ENCODE results near the gene MALT1.

GRCh38 chr18:58661423-58661822 lies 9.8 kb upstream of the MALT1 start:
- TF ChIP-seq, protein P1, sequence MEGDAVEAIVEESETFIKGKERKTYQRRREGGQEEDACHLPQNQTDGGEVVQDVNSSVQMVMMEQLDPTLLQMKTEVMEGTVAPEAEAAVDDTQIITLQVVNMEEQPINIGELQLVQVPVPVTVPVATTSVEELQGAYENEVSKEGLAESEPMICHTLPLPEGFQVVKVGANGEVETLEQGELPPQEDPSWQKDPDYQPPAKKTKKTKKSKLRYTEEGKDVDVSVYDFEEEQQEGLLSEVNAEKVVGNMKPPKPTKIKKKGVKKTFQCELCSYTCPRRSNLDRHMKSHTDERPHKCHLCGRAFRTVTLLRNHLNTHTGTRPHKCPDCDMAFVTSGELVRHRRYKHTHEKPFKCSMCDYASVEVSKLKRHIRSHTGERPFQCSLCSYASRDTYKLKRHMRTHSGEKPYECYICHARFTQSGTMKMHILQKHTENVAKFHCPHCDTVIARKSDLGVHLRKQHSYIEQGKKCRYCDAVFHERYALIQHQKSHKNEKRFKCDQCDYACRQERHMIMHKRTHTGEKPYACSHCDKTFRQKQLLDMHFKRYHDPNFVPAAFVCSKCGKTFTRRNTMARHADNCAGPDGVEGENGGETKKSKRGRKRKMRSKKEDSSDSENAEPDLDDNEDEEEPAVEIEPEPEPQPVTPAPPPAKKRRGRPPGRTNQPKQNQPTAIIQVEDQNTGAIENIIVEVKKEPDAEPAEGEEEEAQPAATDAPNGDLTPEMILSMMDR (IDR thresholded peaks at IDR 0.05) = no peak
- TF ChIP-seq POLR2A (IDR thresholded peaks at IDR 0.05) = no peak
